Keratinocyte (primary cell): ENCODE results near the gene NRP1.

Experiments used
- CTCF ChIP-seq, 3 experiments: IDR thresholded peaks in 1 of 3; conservative IDR thresholded peaks in 1 of 3; optimal IDR thresholded peaks in 1 of 3; 2 replicates in 2 of 3; 3 replicates in 1 of 3; pipeline versions ENCODE3 to v1.5.1; 2011; ENCODE audit warnings: low read length in 3 of 3, mild to moderate bottlenecking in 3 of 3, moderate library complexity in 2 of 3, control low read depth in 1 of 3, inconsistent platforms in 1 of 3; ENCODE audit not compliant: insufficient read depth in 2 of 3; ENCODE audit errors: extremely low read depth in 1 of 3
- EZH2 ChIP-seq: IDR thresholded peaks from one replicate; pipeline ENCODE4 v1.6.1; 2012; ENCODE audit warnings: inconsistent platforms, mild to moderate bottlenecking, low read length, moderate library complexity

DNA sequence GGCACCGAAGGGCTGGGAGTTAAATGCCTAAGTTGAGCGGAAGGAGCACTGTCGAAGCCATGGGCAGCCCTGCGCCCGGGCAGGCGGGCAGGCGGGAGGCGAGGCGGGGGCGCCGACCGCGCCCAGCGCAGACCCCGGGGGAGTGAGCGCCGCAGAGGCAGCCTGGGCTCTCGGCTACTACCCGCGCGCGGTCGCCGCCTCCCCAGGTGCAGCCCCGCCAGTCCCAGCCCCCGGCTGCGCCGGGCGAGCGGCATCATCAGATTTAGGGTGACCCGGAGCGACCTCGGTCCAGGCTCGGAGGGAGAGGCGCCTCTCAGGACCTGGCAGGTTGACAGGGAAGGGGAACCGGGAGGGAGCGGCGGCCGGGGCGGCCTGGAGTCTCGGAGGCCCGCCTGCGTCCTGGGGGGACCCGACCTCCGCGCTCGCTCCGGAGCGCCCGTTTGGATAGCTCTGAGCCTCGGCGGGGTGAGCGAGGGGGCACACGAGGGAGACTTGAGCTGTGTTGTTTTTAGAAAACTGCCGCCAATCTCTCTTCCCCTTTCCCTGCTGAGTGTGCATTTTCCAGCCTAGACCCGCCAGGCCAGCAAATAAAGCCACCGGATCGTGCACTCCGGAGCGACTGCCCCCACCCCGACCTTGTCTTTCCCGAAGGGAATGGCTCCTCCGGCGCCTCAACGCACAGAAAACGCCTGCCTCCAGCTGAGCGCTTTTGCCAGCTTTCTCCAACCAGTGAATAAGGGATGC is 2.3 kb upstream of the NRP1 start:
- no peak for TF ChIP-seq CTCF (optimal IDR thresholded peaks at IDR 0.05 in 1 of 3, IDR thresholded peaks at IDR 0.05 in 1 of 3, conservative IDR thresholded peaks at IDR 0.05 in 1 of 3; ENCODE audit: extremely low read depth in 1 of 3, insufficient read depth in 2 of 3, low read length in 3 of 3)
- TF ChIP-seq EZH2, result no peak
